Hindlimb muscle (tissue), 1 donor: ENCODE measurements around the gene DBN1. TPM values are rescaled to one million over a fixed set of nuclear protein-coding genes. Genes with fewer than 3 reads are reported as not detected.
A peak's percentile ranks its signal among the peaks of the same experiment; 100 is the strongest.

Source experiments
- DNase-seq: peaks from one replicate; pipeline ENCODE4 v3.0.0-alpha.2; 2013
- polyA plus RNA-seq: library from polyadenylated mRNA; unstranded; fragments of 120-200 nt; gene quantifications from one replicate; pipeline ENCODE4 v1.2.1, GENCODE V29; 2013; ENCODE audit not compliant: insufficient read length

DBN1 gene
- 280 TPM for polyA plus RNA-seq

GRCh38 chr5:177473443-177474001 lies at the start of gene DBN1:
Gene DBN1, minus strand, starts transcription at chr5:177473634. Its CDS starts 113 bp downstream, at chr5:177473521.
- peak; percentile 70 for DNase-seq

- no peak for DNase-seq
Measured at GRCh38 chr5:177520916-177521513, 47.6 kb upstream of the DBN1 start.

GRCh38 chr5:177520271-177520670 lies 46.8 kb upstream of the DBN1 start:
- no peak for DNase-seq

GRCh38 chr5:177519463-177520235 lies 46.2 kb upstream of the DBN1 start:
- no peak for DNase-seq

GRCh38 chr5:177516601-177517568 lies 43.5 kb upstream of the DBN1 start, which contains the start of gene DDX41:
Gene DDX41, minus strand, starts transcription at chr5:177516961. Its CDS starts 16 bp downstream, at chr5:177516945.
- peak; percentile 98 for DNase-seq

GRCh38 chr5:177515580-177515979 lies 42.1 kb upstream of the DBN1 start:
- DNase-seq, result no peak

- DNase-seq, result no peak
Measured at GRCh38 chr5:177514541-177514940, 41.1 kb upstream of the DBN1 start.

- no peak for DNase-seq
Measured at GRCh38 chr5:177513500-177513899, 40.1 kb upstream of the DBN1 start.

- no peak for DNase-seq
Measured at GRCh38 chr5:177512736-177513380, 39.4 kb upstream of the DBN1 start.

GRCh38 chr5:177511796-177512675 lies 38.6 kb upstream of the DBN1 start:
- no peak for DNase-seq

GRCh38 chr5:177511181-177511580 lies 37.7 kb upstream of the DBN1 start:
- DNase-seq, result no peak

GRCh38 chr5:177510567-177511053 lies 37.2 kb upstream of the DBN1 start:
- no peak for DNase-seq

- DNase-seq, result no peak
Measured at GRCh38 chr5:177509991-177510566, 36.6 kb upstream of the DBN1 start.

- DNase-seq, result no peak
Measured at GRCh38 chr5:177509381-177509951, 36.0 kb upstream of the DBN1 start, which contains the start of gene DOK3. Gene DOK3, minus strand, starts transcription at chr5:177509826. Its CDS starts 286 bp downstream, at chr5:177509540.

GRCh38 chr5:177508837-177509236 lies 35.4 kb upstream of the DBN1 start:
- no peak for DNase-seq

- DNase-seq, result no peak
Measured at GRCh38 chr5:177508221-177508611, 34.8 kb upstream of the DBN1 start.

- DNase-seq, result no peak
Measured at GRCh38 chr5:177507596-177508220, 34.3 kb upstream of the DBN1 start.

- no peak for DNase-seq
Measured at GRCh38 chr5:177507165-177507564, 33.7 kb upstream of the DBN1 start.

GRCh38 chr5:177505075-177505474 lies 31.6 kb upstream of the DBN1 start:
- DNase-seq, result no peak
